ENCODE data around the gene SLC38A10.

GRCh38 chr17:81248649-81249048 is 46.5 kb downstream of the SLC38A10 start:
- TF ChIP-seq CTCF (IDR thresholded peaks at IDR 0.05 in 2 of 3, conservative IDR thresholded peaks at IDR 0.05 in 1 of 3; ENCODE audit: borderline replicate concordance in 1 of 3, insufficient read depth in 1 of 3, low read depth in 2 of 3, low read length in 2 of 3) (no peak), EGR1 (IDR thresholded peaks at IDR 0.05; ENCODE audit: low read depth) (no peak), EZH2 (IDR thresholded peaks at IDR 0.05) (no peak), TCF7L2 (IDR thresholded peaks at IDR 0.05; ENCODE audit: borderline replicate concordance, extremely low read depth, insufficient read depth, insufficient read length) (no peak)
